Measurements from ENCODE around the gene KCNC2. TPM values are rescaled to one million over a fixed set of nuclear protein-coding genes. Genes with fewer than 3 reads are reported as not detected.

The KCNC2 gene
- total RNA-seq, 6 experiments from 2014 or later = not detected

DNA sequence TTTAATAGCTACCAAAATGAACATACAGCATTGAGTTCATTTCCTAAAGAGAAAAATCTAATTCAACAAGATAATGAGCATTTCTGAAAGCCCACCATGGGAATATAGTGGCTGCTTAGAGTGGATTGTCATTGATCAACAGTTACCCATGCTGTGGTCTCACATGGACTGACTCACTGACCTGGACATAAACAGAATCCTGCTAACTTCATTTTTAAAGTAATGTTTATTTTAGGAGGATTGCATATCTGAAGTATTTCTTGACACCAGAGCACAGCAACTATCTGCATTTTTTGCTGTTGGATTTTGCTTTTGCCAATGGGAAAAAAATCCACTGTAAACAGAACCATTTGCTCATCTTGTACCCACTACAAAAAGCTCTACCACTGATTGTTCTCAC, 71.7 kb downstream of the KCNC2 start:
- Mint-ChIP-seq H3K27ac (no peak overlapping the region), H3K4me3 (no peak overlapping the region), H3K36me3 (ENCODE audit: low read depth) (no peaks in the 10 kb centered on the region), H3K4me1 (ENCODE audit: low read depth) (no peaks in the 10 kb centered on the region), H3K27me3 (ENCODE audit: insufficient read depth) (no peaks in the 10 kb centered on the region; the same call in 1 of the 2 replicates), H3K9me3 (no peaks in the 10 kb centered on the region)
- TF ChIP-seq, protein P1, sequence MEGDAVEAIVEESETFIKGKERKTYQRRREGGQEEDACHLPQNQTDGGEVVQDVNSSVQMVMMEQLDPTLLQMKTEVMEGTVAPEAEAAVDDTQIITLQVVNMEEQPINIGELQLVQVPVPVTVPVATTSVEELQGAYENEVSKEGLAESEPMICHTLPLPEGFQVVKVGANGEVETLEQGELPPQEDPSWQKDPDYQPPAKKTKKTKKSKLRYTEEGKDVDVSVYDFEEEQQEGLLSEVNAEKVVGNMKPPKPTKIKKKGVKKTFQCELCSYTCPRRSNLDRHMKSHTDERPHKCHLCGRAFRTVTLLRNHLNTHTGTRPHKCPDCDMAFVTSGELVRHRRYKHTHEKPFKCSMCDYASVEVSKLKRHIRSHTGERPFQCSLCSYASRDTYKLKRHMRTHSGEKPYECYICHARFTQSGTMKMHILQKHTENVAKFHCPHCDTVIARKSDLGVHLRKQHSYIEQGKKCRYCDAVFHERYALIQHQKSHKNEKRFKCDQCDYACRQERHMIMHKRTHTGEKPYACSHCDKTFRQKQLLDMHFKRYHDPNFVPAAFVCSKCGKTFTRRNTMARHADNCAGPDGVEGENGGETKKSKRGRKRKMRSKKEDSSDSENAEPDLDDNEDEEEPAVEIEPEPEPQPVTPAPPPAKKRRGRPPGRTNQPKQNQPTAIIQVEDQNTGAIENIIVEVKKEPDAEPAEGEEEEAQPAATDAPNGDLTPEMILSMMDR (IDR thresholded peaks at IDR 0.05) = no peak
- no peak for DNase-seq

DNA sequence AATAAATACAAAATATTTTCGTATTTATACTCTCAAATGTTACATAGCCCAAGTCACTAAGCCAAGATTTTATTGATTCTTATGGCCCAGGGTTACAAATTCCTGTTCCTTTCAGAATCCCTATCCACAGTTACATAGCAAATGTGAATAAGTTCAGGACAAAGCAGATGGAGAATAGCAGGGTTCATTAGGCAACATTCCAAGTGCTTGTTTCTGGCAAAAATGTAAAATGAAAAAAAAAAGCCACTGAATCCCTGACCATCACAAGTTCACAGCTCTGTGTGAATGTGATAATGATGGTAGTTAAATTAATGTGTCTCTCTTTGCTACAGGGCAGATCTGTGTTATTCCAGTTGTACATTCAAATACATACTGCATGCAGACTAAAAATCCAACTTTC, 74.6 kb downstream of the KCNC2 start:
- Mint-ChIP-seq H3K36me3 (ENCODE audit: low read depth) (no peaks in the 10 kb centered on the region), H3K4me3 (no peak overlapping the region), H3K4me1 (ENCODE audit: low read depth) (no peaks in the 10 kb centered on the region), H3K27me3 (ENCODE audit: insufficient read depth) (no peaks in the 10 kb centered on the region; the same call in 1 of the 2 replicates), H3K27ac (no peak overlapping the region), H3K9me3 (no peaks in the 10 kb centered on the region)
- TF ChIP-seq, protein P1 (IDR thresholded peaks at IDR 0.05) = no peak
- DNase-seq = no peak

DNA sequence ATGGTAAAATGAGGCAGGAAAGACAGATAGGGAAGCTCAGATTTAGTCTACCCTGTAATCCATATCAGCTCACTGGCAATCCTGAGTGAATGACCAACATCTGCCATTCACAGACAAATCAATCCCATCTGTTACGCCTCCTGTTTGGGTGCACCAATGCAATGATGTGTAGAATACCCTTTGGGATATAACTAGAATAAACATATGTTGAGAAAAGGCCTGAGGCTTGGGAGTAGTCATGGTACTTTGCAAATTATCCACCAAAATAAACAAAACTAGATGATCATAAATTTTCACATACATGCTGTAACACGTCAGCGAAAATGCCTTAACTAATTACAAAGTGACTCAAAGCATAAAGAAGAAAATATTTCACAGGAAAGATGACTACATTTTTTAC, 78.8 kb downstream of the KCNC2 start:
- H3K27ac Mint-ChIP-seq = no peak overlapping the region
- DNase-seq = no peak
- no peaks in the 10 kb centered on the region for H3K36me3 Mint-ChIP-seq (ENCODE audit: low read depth)
- no peaks in the 10 kb centered on the region for H3K27me3 Mint-ChIP-seq (ENCODE audit: insufficient read depth)
- no peak overlapping the region for H3K4me3 Mint-ChIP-seq
- no peaks in the 10 kb centered on the region for H3K4me1 Mint-ChIP-seq (ENCODE audit: low read depth)
- TF ChIP-seq, protein P1 (IDR thresholded peaks at IDR 0.05) = no peak
- no peaks in the 10 kb centered on the region for H3K9me3 Mint-ChIP-seq

DNA sequence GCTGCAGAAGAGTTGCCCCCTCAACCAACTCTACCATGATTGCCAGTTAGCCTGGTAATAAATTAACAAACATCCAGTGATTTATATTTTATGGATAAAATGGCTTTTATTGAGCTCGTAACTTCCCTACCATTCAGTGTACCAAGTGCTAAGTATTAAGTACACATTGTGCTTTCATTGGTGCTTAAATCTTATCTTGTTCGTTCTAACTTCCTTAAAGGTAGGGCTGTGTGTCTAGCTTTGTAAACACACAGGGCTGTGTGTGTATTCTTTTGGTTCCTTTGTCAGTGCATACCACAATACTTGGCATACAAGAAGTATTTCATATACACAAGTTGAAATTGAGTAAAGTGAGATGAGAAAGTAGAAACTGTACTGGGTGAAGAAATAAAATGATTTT, 80.4 kb downstream of the KCNC2 start:
- H3K27ac Mint-ChIP-seq = no peak overlapping the region
- H3K9me3 Mint-ChIP-seq = no peaks in the 10 kb centered on the region
- H3K36me3 Mint-ChIP-seq (ENCODE audit: low read depth) = no peaks in the 10 kb centered on the region

DNA sequence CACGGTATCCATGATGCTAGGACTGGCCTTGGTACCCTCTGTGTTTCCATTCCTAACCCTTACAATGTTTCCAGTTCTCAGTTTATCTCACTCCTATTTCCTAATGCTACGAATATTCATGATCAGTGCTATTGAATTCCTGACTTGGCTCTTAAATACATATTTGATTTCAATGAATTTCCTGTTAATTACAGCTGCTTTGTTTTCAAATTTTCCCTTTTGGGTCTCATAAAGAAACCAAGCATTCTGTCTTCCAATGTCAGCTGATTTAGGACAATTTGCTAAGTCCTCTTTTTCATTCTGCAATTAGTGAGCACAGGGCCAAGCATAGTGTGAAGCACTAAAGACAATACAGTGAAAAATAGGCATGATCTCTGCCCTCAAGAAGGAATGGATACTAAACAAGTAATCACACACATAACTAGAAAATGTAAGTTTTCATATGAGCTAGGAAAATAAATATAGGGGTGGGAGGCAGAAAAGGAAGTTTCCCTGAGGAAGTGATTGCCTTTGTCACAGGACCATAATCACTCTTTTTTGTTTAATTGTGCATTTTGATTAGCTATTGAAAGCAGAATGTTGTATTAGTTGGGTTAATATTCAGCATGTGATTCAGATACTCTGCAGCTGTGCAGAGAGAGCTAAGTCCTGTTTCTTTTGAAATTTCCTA, 88.5 kb downstream of the KCNC2 start:
- Mint-ChIP-seq H3K4me1 (ENCODE audit: low read depth) (no peaks in the 10 kb centered on the region), H3K36me3 (ENCODE audit: low read depth) (no peaks in the 10 kb centered on the region), H3K27me3 (ENCODE audit: insufficient read depth) (peaks cover 2% of the 10 kb centered on the region; the same call in 1 of the 2 replicates), H3K4me3 (no peak overlapping the region), H3K27ac (no peak overlapping the region), H3K9me3 (no peaks in the 10 kb centered on the region)
- TF ChIP-seq, protein P1 (IDR thresholded peaks at IDR 0.05) = no peak
- DNase-seq = no peak

More for the DNA sequence above, 80.4 kb downstream of the KCNC2 start:
- DNase-seq = no peak
- Mint-ChIP-seq H3K4me1 (ENCODE audit: low read depth) (no peaks in the 10 kb centered on the region), H3K4me3 (no peak overlapping the region), H3K27me3 (ENCODE audit: insufficient read depth) (no peaks in the 10 kb centered on the region)
- TF ChIP-seq, protein P1 (IDR thresholded peaks at IDR 0.05) = no peak
